Heart left ventricle (tissue), 16 donors: ENCODE data around the gene DOCK1. TPM values are rescaled to one million over a fixed set of nuclear protein-coding genes. Genes with fewer than 3 reads are reported as not detected.
"Not testable (repeated sequence)": the region's sequence is repeated elsewhere in the genome, so short reads cannot be mapped to it uniquely, and the experiment has no call there.

ENCODE experiments used
- ATAC-seq, 4 donors: fragments of 200-7000 bp; cut with Tn5 transposase; one replicate each; pipeline ENCODE4 v1.9.1; 2020 to 2022; ENCODE audit warnings: moderate library complexity in 4 of 4, mild to moderate bottlenecking in 3 of 4, moderate number of reproducible peaks in 1 of 4
- DNase-seq, 5 donors: peaks; one replicate each; pipeline ENCODE4 v3.0.0-alpha.2; 2020
- H3K27ac ChIP-seq, 12 donors: fragments of 200-600 bp; sonication (generic) in 4 of 12; one replicate each; pipeline versions ENCODE4 v1.5.0 to v1.8.0; 2016 to 2022; ENCODE audit warnings: mild to moderate bottlenecking in 2 of 12
- H3K27me3 ChIP-seq, 9 donors: fragments of 200-600 bp; sonication (generic) in 2 of 9; one replicate each; pipeline versions ENCODE4 v1.5.1 to v1.8.0; 2016 to 2022; ENCODE audit warnings: mild to moderate bottlenecking in 3 of 9
- H3K36me3 ChIP-seq, 9 donors: fragments of 200-600 bp; sonication (generic) in 2 of 9; one replicate each; pipeline versions ENCODE4 v1.5.0 to v1.8.0; 2018 to 2022; ENCODE audit warnings: mild to moderate bottlenecking in 2 of 9
- H3K4me1 ChIP-seq, 12 donors: fragments of 200-600 bp; sonication (generic) in 4 of 12; one replicate each; pipeline versions ENCODE4 v1.5.0 to v1.8.0; 2016 to 2022; ENCODE audit warnings: mild to moderate bottlenecking in 3 of 12
- H3K4me3 ChIP-seq, 12 donors: fragments of 200-600 bp; sonication (generic) in 4 of 12; one replicate each; pipeline versions ENCODE4 v1.5.0 to v1.8.0; 2017 to 2022; ENCODE audit warnings: mild to moderate bottlenecking in 9 of 12, moderate library complexity in 4 of 12
- H3K9me3 ChIP-seq, 12 donors: fragments of 200-600 bp; sonication (generic) in 4 of 12; one replicate each; pipeline versions ENCODE4 v1.5.0 to v1.8.0; 2016 to 2022; ENCODE audit warnings: mild to moderate bottlenecking in 1 of 12
- CTCF ChIP-seq, 12 donors: fragments of 200-600 bp; sonication (generic) in 4 of 12; IDR thresholded peaks; one replicate each; pipeline versions ENCODE4 v1.5.0 to v1.8.0; 2018 to 2022; ENCODE audit warnings: antibody characterized with exemption in 12 of 12, mild to moderate bottlenecking in 5 of 12
- POLR2A ChIP-seq, 2 donors: fragments of 450-650 bp; IDR thresholded peaks; one replicate each; pipeline ENCODE4 v1.6.1; 2017; ENCODE audit warnings: antibody characterized with exemption in 2 of 2, mild to moderate bottlenecking in 2 of 2, moderate library complexity in 2 of 2
- WGBS, 4 donors: extraction: QIAGEN DNeasy Blood & Tissue Kit in 2 of 4; methylation state at CpG; one replicate each; pipeline versions ENCODE4 v1.1.5 to v1.1.7; 2013 to 2018; 5-methylcytosine and 5-hydroxymethylcytosine counted together
- intact Hi-C, 10 donors: fragments of 100-400 bp; cut with DNase I; formaldehyde crosslinking; loops; one replicate each; pipeline versions ENCODE4 v1.11.1 to v1.14.2; 2022
- polyA plus RNA-seq, 2 donors: library from polyadenylated mRNA; stranded (reverse); fragments of 200-250 nt; gene quantifications; one replicate each; pipeline ENCODE4 v1.2.3, GENCODE V29; 2013
- total RNA-seq, 9 donors: library from RNA; depleted of rRNA in 2 of 9; stranded (reverse); fragments of >200 nt in 2 of 9; fragmentation: NEBNext Ultra II Directional in 3 of 9; extraction: Animal tissue kit (Norgen Biotek cat#: 25700) in 3 of 9; gene quantifications; one replicate each; pipeline versions ENCODE4 v1.1.0 to v1.2.4, GENCODE V29; 2016 to 2023
- donor health status: ischemic (EF 13 %, LVEDD 7.1; RV severe dilation, severe dysfunction).
- donor health status: healthy with polysubstance abuse.
- donor health status: DM: no; HTN: yes; CAD: no.
- donor health status: DM: no; HTN: no; CAD: no.
- donor health status: ischemic (EF 25% LVEDD 6.9; RV normal size, moderate dysfunction).
- donor health status: ischemic (EF 25% LVEDD 5.7; RV mildly dilated, moderate dysfunction).
- donor health status: healthy.
- donor health status: DM: yes; HTN: yes; CAD: no.
- donor health status: ischemic (EF 35%, LVEDD 5.7; RV mildly dilated, moderate dysfunction).
- donor health status: nonischemic (EF 11% LVEDD 7.7; RV severe dilation, severe dysfunction).
- donor health status: DM: yes; HTN: yes; CAD: no.
- donor health status: PGD.
- donor health status: ischemic (EF 29% LVEDD 5.4; RV normal size, mild dysfunction).
- donor health status: nonischemic (EF 23%, LVEDD 6.1; RV moderate dilation, normal function).

DOCK1 gene
- total and polyA plus RNA-seq, 11 donors = 5.0 to 31.6 (median 18.6) TPM

- intact Hi-C loops = no loop called here
- DNase-seq = no peak
Observed at GRCh38 chr10:127307338-127307737, 402.1 kb downstream of the DOCK1 start.

GRCh38 chr10:127308031-127308430, 402.8 kb downstream of the DOCK1 start:
- H3K4me3 ChIP-seq = no peak overlapping the region
- peaks cover 0 to 7% (median 0%) of the 10 kb centered on the region in 12 donors for H3K4me1 ChIP-seq
- H3K9me3 ChIP-seq = no peaks in the 10 kb centered on the region
- intact Hi-C loops = no loop called here
- no peak overlapping the region for H3K27ac ChIP-seq
- no peaks in the 10 kb centered on the region for H3K36me3 ChIP-seq
- DNase-seq (no peak), ATAC-seq (no peak)
- TF ChIP-seq POLR2A (IDR thresholded peaks at IDR 0.05) (no peak), CTCF (IDR thresholded peaks at IDR 0.05) (no peak)
- 90 to 96% (median 94%) methylated on average over 5 of the region's 5 CpGs for WGBS, 4 donors
- H3K27me3 ChIP-seq = no peaks in the 10 kb centered on the region

More at GRCh38 chr10:127307338-127307737, 402.1 kb downstream of the DOCK1 start:
- Histone ChIP-seq H3K4me1 (peaks cover 0 to 4% (median 0%) of the 10 kb centered on the region in 12 donors), H3K36me3 (no peaks in the 10 kb centered on the region), H3K4me3 (no peak overlapping the region), H3K9me3 (no peaks in the 10 kb centered on the region), H3K27ac (no peak overlapping the region), H3K27me3 (no peaks in the 10 kb centered on the region)
- WGBS, 4 donors = 93 to 97% (median 95%) methylated on average over 10 of the region's 10 CpGs
- TF ChIP-seq CTCF (IDR thresholded peaks at IDR 0.05) (no peak), POLR2A (IDR thresholded peaks at IDR 0.05) (no peak)
- ATAC-seq = peak in 1 of 4 donors; percentile 13

- H3K9me3 ChIP-seq, H3K36me3 ChIP-seq, H3K4me3 ChIP-seq, intact Hi-C loops, DNase-seq, H3K27me3 ChIP-seq, H3K27ac ChIP-seq, ATAC-seq: not testable (repeated sequence)
- peaks cover 0 to 18% (median 5%) of the 10 kb centered on the region in 12 donors for H3K4me1 ChIP-seq
- 94 to 100% (median 97%) methylated on average over 2 of the region's 2 CpGs for WGBS, 4 donors
Observed at GRCh38 chr10:127309619-127310018, 404.4 kb downstream of the DOCK1 start.

- 91 to 95% (median 95%) methylated on average over 8 of the region's 8 CpGs for WGBS, 4 donors
Observed at GRCh38 chr10:127310430-127310829, 405.2 kb downstream of the DOCK1 start.

More at GRCh38 chr10:127310430-127310829, 405.2 kb downstream of the DOCK1 start:
- Histone ChIP-seq H3K4me1 (peaks cover 0 to 21% (median 8%) of the 10 kb centered on the region in 12 donors), H3K27ac (no peak overlapping the region), H3K36me3 (no peaks in the 10 kb centered on the region), H3K27me3 (no peaks in the 10 kb centered on the region), H3K9me3 (no peaks in the 10 kb centered on the region), H3K4me3 (no peak overlapping the region)
- ATAC-seq = no peak
- DNase-seq = no peak
- TF ChIP-seq CTCF (IDR thresholded peaks at IDR 0.05) (no peak), POLR2A (IDR thresholded peaks at IDR 0.05) (no peak)
- intact Hi-C loops = no loop called here
